Right forelimb (tissue), 1 donor: ENCODE data around the gene TBC1D5.

ENCODE experiments used
- DNase-seq: peaks from one replicate; pipeline ENCODE4 v3.0.0-alpha.2; 2018

TBC1D5 gene

DNA sequence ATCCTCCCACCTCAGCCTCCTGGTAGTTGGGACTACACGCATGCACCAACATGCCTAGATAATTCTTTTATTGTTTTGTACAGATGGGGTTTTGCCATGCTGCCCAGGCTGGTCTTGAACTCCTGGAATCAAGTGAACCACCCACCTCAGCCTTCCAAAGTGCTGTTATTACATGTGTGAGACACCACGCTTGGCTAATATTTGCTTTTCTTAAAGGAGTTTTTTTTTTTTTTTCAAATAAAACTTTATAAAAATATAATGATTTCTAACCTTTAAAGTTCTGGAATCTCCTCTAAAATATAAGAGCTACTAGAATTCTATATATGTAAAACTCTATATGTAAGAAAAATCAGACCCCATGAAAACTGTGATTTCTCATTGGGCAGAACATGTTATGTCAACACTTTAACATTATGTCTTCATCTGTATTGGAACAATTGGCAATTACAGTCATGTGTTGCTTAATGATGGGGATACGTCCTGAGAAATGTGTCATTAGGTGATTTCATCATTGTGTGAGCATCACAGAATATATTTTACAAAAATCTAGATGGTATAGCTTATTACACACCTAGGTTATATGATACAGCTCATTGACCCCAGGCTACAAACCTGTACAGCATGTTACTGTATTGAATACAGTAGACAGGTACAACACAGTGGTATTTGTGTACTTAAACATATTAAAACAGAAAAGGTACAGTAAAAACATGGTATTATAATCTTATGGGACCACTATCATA is 480.6 kb downstream of the TBC1D5 start:
- DNase-seq: no peak

DNA sequence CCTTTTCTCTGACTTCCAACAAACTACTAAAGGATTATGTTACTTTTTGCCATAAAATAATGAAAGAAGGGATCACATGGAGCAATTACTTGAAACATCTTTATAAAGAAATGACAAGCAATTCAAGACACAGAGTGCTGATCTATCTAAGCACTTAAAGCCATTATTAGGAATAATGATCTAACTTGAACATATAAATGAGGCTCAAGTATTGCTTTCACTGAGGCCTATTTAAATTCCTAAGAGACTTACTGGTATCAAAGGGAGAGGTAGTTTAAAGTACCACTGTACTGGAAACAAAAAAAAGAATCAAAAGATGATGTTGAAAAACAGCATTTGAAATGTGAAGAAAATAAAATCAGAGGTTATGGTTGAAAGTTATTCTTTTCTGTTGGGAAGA is 482.2 kb downstream of the TBC1D5 start:
- no peak for DNase-seq

DNA sequence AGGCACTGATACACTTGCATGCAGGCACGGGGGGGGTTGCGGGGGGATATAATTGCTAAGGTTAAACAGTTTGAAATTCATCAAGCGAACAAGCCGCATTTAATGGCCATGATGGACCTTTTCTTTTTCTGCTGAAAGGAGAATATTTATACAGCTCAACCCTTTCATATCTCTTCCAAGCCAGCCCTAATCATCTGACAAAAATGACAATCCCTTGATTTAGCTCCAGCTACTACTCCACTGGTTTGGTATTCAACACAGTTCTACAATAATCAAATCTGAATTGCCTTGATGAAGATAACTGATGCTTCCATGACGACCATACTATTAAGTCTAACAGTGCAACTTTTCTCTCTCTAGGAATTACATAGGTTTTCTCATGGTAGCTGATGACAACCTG is 482.7 kb downstream of the TBC1D5 start:
- no peak for DNase-seq

- DNase-seq: no peak
Measured at GRCh38 chr3:17258823-17259436, 483.5 kb downstream of the TBC1D5 start.

DNA sequence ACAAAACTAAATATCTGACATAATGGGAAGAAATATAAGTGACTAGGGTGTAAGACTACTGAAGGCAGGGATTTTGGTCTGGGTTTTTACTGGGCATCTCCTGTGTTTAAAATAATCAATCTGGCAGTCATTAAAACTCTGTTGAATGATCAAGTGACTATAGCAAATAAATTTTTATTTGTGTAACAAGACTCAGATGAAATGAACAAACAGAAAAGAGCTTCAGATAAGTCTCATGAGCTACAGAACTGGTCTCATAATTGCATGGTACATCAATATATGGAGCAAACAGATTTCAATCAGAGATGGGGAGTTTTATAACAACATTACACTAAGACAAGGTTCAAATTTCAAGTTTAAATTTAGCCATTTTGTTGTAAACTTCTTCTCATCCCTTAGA is 485.2 kb downstream of the TBC1D5 start:
- DNase-seq: no peak

DNA sequence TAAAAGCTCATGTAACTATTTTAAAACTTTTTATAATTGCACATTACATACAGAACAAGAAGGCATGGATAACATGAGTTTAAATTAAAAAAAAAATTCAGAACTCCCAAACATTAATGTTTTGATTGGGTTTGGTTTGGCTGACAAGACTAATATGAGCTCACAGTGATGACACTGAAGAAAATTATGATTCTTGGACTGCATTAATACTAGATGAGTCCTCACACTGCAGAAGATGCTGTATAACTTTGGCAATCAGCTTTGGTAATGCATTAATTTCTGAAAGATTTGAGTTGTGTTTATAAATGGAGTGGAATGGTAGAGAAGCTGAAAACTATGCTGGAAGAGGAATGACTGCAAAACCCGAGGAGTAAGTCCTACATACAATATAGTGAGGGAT is 498.8 kb downstream of the TBC1D5 start:
- DNase-seq: no peak

DNA sequence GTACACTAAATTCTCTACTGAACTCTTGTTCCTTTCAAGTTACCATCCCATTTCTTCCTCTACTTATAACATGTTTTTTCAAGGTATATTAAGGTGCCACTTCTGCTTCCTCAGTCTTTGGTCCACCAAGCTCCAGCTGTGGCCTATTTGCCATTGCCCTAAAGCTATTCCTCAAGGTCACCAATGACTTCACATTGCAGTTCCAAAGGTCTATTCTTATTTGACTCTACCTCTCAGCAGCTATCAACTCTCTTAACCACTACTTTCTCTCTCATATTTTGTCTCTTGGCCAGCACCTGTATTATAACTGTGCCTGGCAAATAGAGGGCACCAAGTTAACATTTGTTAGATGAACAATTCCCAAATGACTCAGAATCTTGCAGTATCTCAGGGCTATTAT is 503.0 kb downstream of the TBC1D5 start:
- no peak for DNase-seq

DNA sequence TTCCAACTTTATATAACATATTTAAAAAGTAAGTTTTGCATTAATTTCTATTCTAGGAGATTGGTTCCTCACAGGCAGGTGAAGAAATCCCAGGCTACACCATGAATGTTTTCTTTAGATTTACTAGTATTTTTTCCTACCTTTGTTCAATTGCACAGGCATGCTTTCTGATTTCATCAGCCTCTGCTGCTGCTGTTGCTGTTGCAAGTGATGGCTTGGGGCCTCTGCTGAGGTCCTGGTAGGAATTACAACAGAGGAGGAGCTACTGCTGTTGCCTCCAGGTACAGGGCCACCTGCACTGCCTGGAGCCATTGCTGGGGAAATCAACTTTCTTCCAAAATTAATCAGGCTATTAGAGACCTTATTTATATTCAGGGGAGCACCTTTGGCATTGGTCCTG is 504.4 kb downstream of the TBC1D5 start:
- no peak for DNase-seq

DNA sequence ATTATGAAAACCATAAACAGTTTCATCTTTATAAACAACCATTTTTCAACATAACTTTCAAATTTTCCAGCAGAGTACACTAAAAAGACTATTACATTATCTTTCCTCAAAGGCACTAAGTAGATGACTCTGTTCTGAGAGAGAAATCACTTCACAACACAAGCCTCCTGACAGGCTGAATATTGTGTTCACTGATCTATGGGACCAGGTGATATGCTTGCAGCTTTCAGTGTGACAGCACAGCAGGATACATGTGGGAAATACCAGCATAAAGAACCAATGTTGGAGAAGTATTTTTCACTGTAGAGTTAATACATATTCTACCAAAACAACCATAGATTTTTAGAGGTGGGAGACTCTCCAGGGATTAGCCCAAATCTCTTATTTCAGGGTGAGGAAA is 507.1 kb downstream of the TBC1D5 start:
- DNase-seq: no peak

- DNase-seq: no peak
Measured at GRCh38 chr3:17234382-17234781, 508.0 kb downstream of the TBC1D5 start.

DNA sequence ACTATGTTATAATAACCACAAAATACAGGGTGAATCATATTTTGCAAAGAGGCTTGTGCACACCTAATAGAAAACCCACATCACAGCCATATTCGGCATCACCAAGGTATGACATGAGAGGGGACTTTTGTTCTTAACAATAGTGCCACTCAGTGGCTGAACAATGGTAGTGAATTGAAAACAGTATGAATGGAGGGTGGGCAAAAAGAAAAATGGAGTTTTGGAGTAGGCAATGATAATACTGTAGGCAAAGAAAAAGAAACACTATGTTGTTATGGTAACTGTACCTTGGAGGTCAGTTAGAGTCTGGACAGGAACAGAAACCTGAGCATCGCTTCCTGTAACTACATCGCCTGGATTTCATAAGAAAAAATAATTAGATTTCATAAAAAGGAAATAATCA is 509.0 kb downstream of the TBC1D5 start:
- no peak for DNase-seq

DNA sequence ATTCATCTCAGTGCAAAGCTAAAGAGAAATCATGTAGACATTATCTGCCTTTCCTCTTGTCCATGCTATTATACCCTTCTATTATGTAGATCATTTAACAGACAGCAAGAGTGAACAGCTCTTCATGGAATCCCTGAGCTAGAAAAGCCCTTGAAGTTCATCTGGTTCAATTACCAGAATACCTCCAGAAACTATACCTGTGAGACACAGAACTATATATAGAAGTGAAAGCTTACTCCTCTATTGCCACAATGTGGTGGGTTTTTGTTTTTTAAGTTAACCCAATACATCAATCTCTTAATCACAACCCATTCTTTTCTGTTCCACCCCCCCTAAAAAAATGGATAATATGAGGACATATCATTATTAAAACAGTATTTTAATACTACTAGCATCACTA is 510.0 kb downstream of the TBC1D5 start:
- no peak for DNase-seq

DNA sequence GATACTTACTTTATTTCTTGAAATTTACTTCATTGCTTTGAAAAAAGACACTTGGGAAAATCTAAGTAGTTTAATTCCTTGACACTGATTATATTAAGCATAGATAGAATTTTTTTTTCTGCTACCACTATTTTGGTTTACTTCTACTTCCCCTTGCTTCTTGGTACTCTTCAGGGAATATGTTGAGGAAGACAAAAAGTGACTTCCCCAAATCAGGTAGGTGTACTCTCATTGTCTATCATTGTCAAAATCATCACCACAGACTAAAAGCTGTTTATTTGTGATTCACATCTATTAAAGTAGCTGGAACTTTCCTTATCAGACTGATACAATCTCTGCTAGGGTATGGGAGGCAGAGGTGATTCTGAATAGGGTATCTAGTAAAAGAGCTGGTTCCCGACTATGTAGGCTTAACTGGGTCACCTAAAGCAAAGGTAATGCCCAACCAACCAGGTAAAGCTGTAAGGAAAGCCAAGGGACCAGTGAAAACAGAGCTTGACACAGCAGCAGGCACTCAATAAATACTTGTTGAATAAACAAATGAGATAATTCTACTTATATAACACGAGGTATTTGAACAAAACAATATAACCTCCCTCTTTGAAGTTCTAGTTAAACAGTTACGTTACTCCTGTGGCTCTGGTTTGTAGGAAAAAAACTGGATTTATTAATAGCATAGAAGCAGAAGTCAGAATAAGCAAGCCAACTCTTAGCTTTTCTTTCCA is 510.7 kb downstream of the TBC1D5 start:
- DNase-seq: no peak

DNA sequence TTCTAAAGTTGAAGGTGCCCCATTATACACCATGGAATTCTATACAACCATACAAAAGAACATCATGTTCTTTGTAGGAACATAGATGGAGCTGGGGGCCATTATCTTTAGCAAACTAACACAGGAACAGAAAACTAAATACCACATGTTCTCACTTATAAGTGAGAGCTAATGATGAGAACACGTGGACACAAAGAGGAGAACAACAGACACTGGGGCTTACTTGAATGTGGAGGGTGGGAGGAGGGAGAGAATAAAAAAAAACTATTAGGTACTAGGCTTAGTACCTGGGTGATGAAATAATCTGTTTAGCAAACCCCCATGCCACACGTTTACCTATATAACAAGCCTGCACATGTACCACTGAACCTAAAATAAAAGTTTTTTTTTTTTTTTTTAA is 515.0 kb downstream of the TBC1D5 start:
- no peak for DNase-seq

DNA sequence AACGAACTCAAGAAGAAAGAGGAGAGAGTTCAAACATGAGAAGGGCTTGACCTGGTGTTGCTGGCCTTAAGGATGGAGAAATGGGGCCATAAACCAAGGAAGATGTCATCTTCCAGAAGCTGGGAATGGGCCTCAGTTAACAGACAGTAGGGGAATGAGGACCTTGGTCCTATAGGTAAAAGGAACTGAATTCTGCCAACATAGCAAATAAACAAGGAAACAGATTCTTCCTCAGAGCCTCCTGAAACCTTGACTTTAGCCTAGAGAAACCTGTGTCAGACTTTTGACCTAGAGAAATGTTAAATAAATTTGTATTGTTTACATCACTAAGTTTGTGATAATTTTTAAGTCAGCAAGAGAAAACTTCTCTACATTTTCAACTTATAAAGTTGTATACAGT is 520.9 kb downstream of the TBC1D5 start:
- no peak for DNase-seq

DNA sequence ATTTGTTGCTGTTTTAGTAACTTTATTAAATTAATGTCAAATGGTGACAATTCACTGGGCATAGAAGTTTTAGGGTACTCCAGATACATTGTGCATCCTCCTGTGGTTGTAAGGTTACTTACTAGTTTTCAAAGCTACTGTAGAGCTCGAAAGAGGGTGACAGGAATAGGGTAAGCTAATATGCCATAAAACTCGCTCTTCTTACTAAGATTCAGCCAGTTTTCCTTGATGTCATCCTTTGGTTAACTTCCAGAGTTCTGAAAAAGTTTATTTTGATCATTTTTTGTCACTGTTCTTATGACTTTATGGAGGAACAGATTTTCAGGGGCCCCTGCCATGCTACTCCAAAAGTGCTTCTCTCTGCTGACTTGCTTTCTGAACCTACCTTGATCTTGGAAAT is 522.8 kb downstream of the TBC1D5 start:
- DNase-seq: no peak

GRCh38 chr3:17218587-17218986 is 523.8 kb downstream of the TBC1D5 start:
- no peak for DNase-seq

DNA sequence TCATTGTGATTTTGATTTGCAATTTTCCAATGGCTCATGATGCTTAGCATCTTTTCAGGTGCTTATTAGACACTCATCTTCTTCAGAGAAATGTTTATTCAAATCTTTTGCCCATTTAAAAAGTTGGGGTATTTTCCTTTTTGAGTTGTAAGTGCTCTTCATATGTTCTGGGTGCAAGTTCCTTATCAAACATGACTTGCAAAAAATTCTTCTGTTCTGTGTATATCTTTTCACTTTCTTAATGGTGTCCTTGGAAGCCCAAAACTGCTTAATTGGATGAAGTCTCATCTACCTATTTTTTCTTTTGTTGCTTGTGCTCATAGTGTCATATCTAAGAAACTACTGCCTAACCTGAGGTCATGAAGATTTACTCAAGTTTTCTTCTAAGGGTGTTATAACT is 524.8 kb downstream of the TBC1D5 start:
- no peak for DNase-seq

- no peak for DNase-seq
Measured at GRCh38 chr3:17213102-17213501, 529.3 kb downstream of the TBC1D5 start.

GRCh38 chr3:17207979-17208378 is 534.5 kb downstream of the TBC1D5 start:
- DNase-seq: no peak

GRCh38 chr3:17207019-17207418 is 535.4 kb downstream of the TBC1D5 start:
- DNase-seq: no peak

DNA sequence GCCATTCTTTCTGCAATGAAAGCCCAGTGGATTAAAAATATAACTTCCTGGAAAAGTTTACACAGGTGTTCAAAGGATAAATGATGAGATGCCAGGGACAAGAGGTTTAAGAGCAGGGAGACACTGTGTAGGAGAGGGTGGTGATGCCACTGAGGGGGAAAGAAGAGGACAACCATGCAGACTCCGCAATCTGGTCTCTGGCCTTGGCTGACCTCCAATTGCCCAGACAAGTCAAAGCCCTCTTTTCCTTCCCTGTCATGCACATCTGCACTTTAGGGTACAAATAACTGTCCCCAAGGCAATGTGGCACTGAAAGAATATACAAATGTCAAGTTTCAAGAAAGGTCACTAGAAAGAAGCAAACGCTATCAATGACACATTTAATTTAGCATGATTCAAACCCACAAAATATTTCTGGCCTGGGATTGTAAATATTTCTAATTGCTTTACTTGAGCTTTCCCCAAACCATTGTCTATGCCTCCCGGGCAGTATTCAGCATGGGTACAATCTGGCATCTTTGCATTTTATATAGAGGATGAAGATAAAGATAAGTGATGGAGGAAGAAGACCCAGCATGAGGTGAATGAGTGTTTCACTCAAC is 538.3 kb downstream of the TBC1D5 start:
- no peak for DNase-seq

GRCh38 chr3:17201538-17201937 is 540.9 kb downstream of the TBC1D5 start:
- no peak for DNase-seq
